B cell (primary cell): ENCODE data around the gene TIMP2. TPM values are rescaled to one million over a fixed set of nuclear protein-coding genes. Genes with fewer than 3 reads are reported as not detected.

ENCODE experiments used
- ATAC-seq: fragments of 200-7000 bp; cut with Tn5 transposase; one replicate; pipeline ENCODE4 v1.10.0; 2021; ENCODE audit warnings: low read depth, mild to moderate bottlenecking, moderate number of reproducible peaks, moderate library complexity
- CTCF ChIA-PET: fragments of 350-600 bp; sonication (Branson Sonifier 250); formaldehyde crosslinking; loops from one replicate; lab custom pipeline; 2021; ENCODE audit warnings: antibody characterized with exemption, inconsistent platforms; lab: Charles Lee
- POLR2A ChIA-PET: fragments of 350-600 bp; sonication (Branson Sonifier 250); formaldehyde crosslinking; loops from one replicate; lab custom pipeline; 2021; ENCODE audit warnings: antibody characterized with exemption; lab: Charles Lee
- DNase-seq: peaks from one replicate; pipeline ENCODE4 v3.0.0; 2013
- H2AFZ ChIP-seq: 2 replicates; pipeline ENCODE4 v1.6.1; 2012; ENCODE audit warnings: mild to moderate bottlenecking, low read depth, low read length; ENCODE audit not compliant: insufficient read depth, poor library complexity, severe bottlenecking
- H3K27ac ChIP-seq, 2 donors: 1 replicate in 1 of 2; 2 replicates in 1 of 2; pipeline ENCODE4 v1.5.1; 2012 to 2013; ENCODE audit warnings: low read length in 2 of 2, mild to moderate bottlenecking in 2 of 2, moderate library complexity in 1 of 2
- H3K27me3 ChIP-seq, 4 experiments: fragments of 200-600 bp in 1 of 4; sonication (generic) in 1 of 4; replicated peaks in 1 of 4; 1 replicate in 2 of 4; 2 replicates in 2 of 4; pipeline versions ENCODE4 v1.6.1 to v1.7.0; 2013 to 2016; ENCODE audit warnings: low read length in 3 of 4, mild to moderate bottlenecking in 2 of 4, mixed read lengths in 1 of 4, moderate library complexity in 1 of 4; ENCODE audit not compliant: insufficient read depth in 4 of 4, control insufficient read depth in 3 of 4; ENCODE audit errors: control extremely low read depth in 1 of 4
- H3K36me3 ChIP-seq, 2 experiments: replicated peaks in 1 of 2; 1 replicate in 1 of 2; 2 replicates in 1 of 2; pipeline versions ENCODE4 v1.6.1 to v1.7.1; 2013; ENCODE audit warnings: low read length in 1 of 2; ENCODE audit not compliant: insufficient read depth in 2 of 2, control insufficient read depth in 1 of 2; ENCODE audit errors: control extremely low read depth in 1 of 2, extremely low read depth in 1 of 2
- H3K4me1 ChIP-seq, 2 donors: fragments of 200-600 bp in 1 of 2; sonication (generic) in 1 of 2; 1 replicate in 1 of 2; 2 replicates in 1 of 2; pipeline versions ENCODE4 v1.5.1 to v1.6.1; 2013 to 2017; ENCODE audit warnings: low read length in 2 of 2; ENCODE audit not compliant: control insufficient read depth in 2 of 2, insufficient read depth in 2 of 2
- H3K4me2 ChIP-seq: replicated peaks from 2 replicates; pipeline ENCODE3; 2012; ENCODE audit warnings: mild to moderate bottlenecking, low read depth, low read length; ENCODE audit not compliant: poor library complexity, severe bottlenecking
- H3K4me3 ChIP-seq, 5 experiments: fragments of 200-600 bp in 1 of 5; sonication (generic) in 1 of 5; 1 replicate in 3 of 5; 2 replicates in 2 of 5; pipeline versions ENCODE4 v1.5.1 to v1.7.0; 2011 to 2016; ENCODE audit warnings: low read length in 4 of 5, mild to moderate bottlenecking in 4 of 5, low read depth in 2 of 5, control low read depth in 1 of 5, moderate library complexity in 1 of 5; ENCODE audit not compliant: insufficient read depth in 1 of 5; ENCODE audit errors: control extremely low read depth in 1 of 5, extremely low read depth in 1 of 5
- H3K79me2 ChIP-seq: fragments of 200-600 bp; sonication (generic); one replicate; pipeline ENCODE4 v1.6.0; 2016; ENCODE audit warnings: low read length; ENCODE audit not compliant: control insufficient read depth, insufficient read depth
- H3K9ac ChIP-seq: fragments of 200-600 bp; sonication (generic); 2 replicates; pipeline ENCODE4 v1.6.1; 2017; ENCODE audit warnings: mild to moderate bottlenecking, low read length, moderate library complexity
- H3K9me3 ChIP-seq, 3 donors: one replicate each; pipeline versions ENCODE4 v1.6.1 to v1.7.1; 2013; ENCODE audit warnings: low read length in 2 of 3; ENCODE audit not compliant: control insufficient read depth in 2 of 3, insufficient read depth in 1 of 3; ENCODE audit errors: control extremely low read depth in 1 of 3
- H4K20me1 ChIP-seq: 2 replicates; pipeline ENCODE4 v1.6.0; 2012; ENCODE audit warnings: mild to moderate bottlenecking, low read length; ENCODE audit not compliant: insufficient read depth, control insufficient read depth, poor library complexity, severe bottlenecking
- H3K27ac Mint-ChIP-seq: one replicate; pipeline ENCODE4 v1.8.0; 2021; ENCODE audit warnings: mixed read lengths
- H3K27me3 Mint-ChIP-seq: one replicate; pipeline ENCODE4 v1.8.0; 2021; ENCODE audit warnings: mixed read lengths
- H3K4me1 Mint-ChIP-seq: one replicate; pipeline ENCODE4 v1.8.0; 2021; ENCODE audit warnings: mixed read lengths
- H3K4me3 Mint-ChIP-seq: one replicate; pipeline ENCODE4 v1.8.0; 2021; ENCODE audit warnings: mixed read lengths
- H3K9me3 Mint-ChIP-seq: one replicate; pipeline ENCODE4 v1.8.0; 2022; ENCODE audit warnings: mixed read lengths; ENCODE audit not compliant: insufficient read depth
- CTCF ChIP-seq: fragments of 200-600 bp; IDR thresholded peaks from one replicate; pipeline ENCODE4 v1.8.0; 2022; ENCODE audit warnings: antibody characterized with exemption, mild to moderate bottlenecking
- EZH2 ChIP-seq: IDR thresholded peaks from 2 replicates; pipeline ENCODE4 v1.6.1; 2012; ENCODE audit warnings: borderline replicate concordance, low read depth, mild to moderate bottlenecking, moderate library complexity, low read length; ENCODE audit not compliant: insufficient read depth, poor library complexity, severe bottlenecking
- WGBS: methylation state at CpG from one replicate; pipeline ENCODE4 v1.1.5; 2013; ENCODE audit warnings: missing lambda C conversion rate; ENCODE audit not compliant: insufficient coverage; 5-methylcytosine and 5-hydroxymethylcytosine counted together
- intact Hi-C: fragments of 100-400 bp; cut with micrococcal nuclease; formaldehyde crosslinking; loops from one replicate; pipeline ENCODE4 v1.10.0; 2022
- polyA plus RNA-seq: library from polyadenylated mRNA; depleted of rRNA; stranded (reverse); fragments of >200 nt; gene quantifications from 2 replicates; pipeline ENCODE4 v1.2.3, GENCODE V29; 2012
- total RNA-seq, 2 donors: library from RNA; stranded (reverse); fragments of 120-200 nt in 1 of 2; gene quantifications; 1 replicate in 1 of 2; 2 replicates in 1 of 2; pipeline versions ENCODE4 v1.2.3 to v1.2.4, GENCODE V29; 2013 to 2022

TIMP2 gene
- total and polyA plus RNA-seq, 2 donors (not counting 1 experiment from before 2014, with no cell fraction given) = 4.8 to 10.0 TPM

DNA sequence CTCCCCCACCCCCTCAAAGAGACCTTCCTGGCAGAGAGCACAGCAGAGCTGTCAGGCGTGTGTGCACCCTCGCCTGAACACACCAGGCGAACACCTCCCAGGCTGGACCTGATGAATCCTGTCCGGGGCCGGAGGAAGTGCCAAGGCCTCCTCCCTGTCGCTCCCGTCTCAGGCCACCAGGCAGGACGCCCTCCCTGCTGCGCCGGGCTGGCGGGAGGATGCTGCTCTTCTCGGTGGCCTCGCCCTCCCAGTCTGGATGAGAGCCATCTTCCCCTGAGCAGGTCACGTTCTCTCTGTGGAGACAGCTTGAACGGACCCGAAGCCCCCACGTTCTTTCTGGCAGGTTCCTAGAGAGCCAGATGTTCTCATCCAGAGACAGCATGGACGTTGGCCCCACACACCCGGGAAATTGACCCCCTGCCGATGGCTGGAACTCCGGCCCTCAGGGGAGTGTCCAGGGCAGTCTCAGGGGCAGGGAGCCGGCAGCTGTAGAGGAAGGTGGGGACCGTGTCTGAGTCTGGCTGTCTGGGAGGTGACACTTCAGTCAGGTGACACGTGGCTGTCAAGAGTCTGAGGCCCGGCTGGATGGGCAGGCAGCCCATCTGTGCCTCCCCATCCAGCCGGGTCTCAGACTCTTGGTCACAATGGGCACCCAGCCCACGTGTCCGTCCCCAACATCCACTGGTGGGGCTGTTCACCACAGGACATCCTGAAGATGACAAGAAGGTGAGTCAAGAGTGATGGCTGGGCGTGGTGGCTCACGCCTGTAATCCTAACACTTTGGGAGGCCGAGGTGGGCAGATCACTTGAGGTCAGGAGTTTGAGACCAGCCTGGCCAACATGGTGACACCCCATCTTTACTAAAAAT is 5.0 kb upstream of the TIMP2 start:
- Histone ChIP-seq H3K9ac (no peak overlapping the region), H2AFZ (no peak overlapping the region), H3K36me3 (no peaks in the 10 kb centered on the region), H3K4me2 (no peak overlapping the region), H3K79me2 (no peaks in the 10 kb centered on the region), H3K4me1 (peaks cover 6 to 15% of the 10 kb centered on the region in 2 donors), H3K9me3 (no peaks in the 10 kb centered on the region), H3K27me3 (peaks cover 0 to 11% (median 3%) of the 10 kb centered on the region in 4 experiments), H4K20me1 (no peaks in the 10 kb centered on the region), H3K27ac (no peak overlapping the region), H3K4me3 (no peak overlapping the region)
- TF ChIP-seq EZH2 (no peak), CTCF (no peak)
- DNase-seq (no peak), ATAC-seq (no peak)
- Mint-ChIP-seq H3K4me1 (no peaks in the 10 kb centered on the region), H3K27ac (no peak overlapping the region), H3K9me3 (no peaks in the 10 kb centered on the region), H3K27me3 (peaks cover 15% of the 10 kb centered on the region), H3K4me3 (no peak overlapping the region)
- POLR2A ChIA-PET = no interaction called here
- 83% methylated on average over 28 of the region's 31 CpGs for WGBS
- intact Hi-C loops = no loop called here
- CTCF ChIA-PET = interaction anchor here (1.4 kb wide), 1 partner anchor 64 kb away, joined by 3 read pairs; no protein-coding TSS in a partner anchor
